ENCODE data around the gene RENBP.

- no peak for TF ChIP-seq CTCF (conservative IDR thresholded peaks at IDR 0.05; ENCODE audit: low read length)
- TF ChIP-seq EZH2phosphoT487 (IDR thresholded peaks at IDR 0.05; ENCODE audit: borderline replicate concordance): no peak
Observed at GRCh38 chrX:153887385-153887784, 57.1 kb downstream of the RENBP start.
